Keratinocyte (primary cell): ENCODE results near the gene CNKSR2.

Experiments used
- CTCF ChIP-seq, 3 experiments: IDR thresholded peaks in 1 of 3; conservative IDR thresholded peaks in 1 of 3; optimal IDR thresholded peaks in 1 of 3; 2 replicates in 2 of 3; 3 replicates in 1 of 3; pipeline versions ENCODE3 to v1.5.1; 2011; ENCODE audit warnings: low read length in 3 of 3, mild to moderate bottlenecking in 3 of 3, moderate library complexity in 2 of 3, control low read depth in 1 of 3, inconsistent platforms in 1 of 3; ENCODE audit not compliant: insufficient read depth in 2 of 3; ENCODE audit errors: extremely low read depth in 1 of 3
- EZH2 ChIP-seq: IDR thresholded peaks from one replicate; pipeline ENCODE4 v1.6.1; 2012; ENCODE audit warnings: inconsistent platforms, mild to moderate bottlenecking, low read length, moderate library complexity

DNA sequence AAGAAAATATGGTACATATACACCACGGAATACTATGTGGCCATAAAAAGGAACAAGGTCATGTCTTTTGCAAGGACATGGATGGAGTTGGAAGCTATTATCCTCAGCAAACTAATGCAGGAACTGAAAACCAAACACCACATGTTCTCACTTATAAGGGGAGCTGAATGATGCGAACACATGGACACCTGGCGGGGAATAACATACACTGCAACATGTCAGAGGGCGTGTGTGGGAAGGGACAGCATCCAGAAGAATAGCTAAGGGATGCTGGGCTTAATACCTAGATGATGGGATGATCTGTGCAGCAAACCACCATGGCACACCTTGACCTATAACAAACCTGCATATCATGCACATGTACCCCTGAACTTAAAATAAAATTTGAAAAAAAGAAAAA is 19.5 kb upstream of the CNKSR2 start:
- TF ChIP-seq CTCF (optimal IDR thresholded peaks at IDR 0.05 in 1 of 3, IDR thresholded peaks at IDR 0.05 in 1 of 3, conservative IDR thresholded peaks at IDR 0.05 in 1 of 3; ENCODE audit: extremely low read depth in 1 of 3, insufficient read depth in 2 of 3, low read length in 3 of 3) = no peak
- no peak for TF ChIP-seq EZH2
